SK-N-DZ (cell line): ENCODE results near the gene KCNQ2.

Source experiments
- DNase-seq: peaks from one replicate; pipeline ENCODE4 v3.0.0-alpha.2; 2015; ENCODE audit warnings: low spot score

Gene KCNQ2

GRCh38 chr20:63417738-63418120 lies 54.7 kb downstream of the KCNQ2 start:
- DNase-seq, result no peak

GRCh38 chr20:63417097-63417737 lies 55.2 kb downstream of the KCNQ2 start:
- DNase-seq, result no peak

DNA sequence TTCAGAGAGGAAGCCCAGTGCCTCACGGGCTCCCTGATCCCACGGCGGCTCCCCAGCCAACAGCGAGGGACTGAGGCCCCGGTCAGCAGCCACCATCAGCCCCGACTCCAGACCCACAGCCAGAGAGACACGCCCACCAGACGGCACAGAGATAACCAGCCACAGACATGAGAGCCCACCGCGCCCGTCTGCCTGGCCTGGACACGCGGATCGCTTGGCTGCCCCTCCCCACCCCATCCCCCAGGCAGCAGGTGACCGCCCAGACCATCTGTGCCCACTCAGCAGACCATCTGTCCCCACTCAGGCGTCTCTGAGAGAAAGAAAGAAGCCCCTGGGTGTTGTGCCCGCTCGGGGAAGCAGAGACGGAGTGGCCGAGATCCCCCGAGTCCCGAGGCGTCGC lies 55.8 kb downstream of the KCNQ2 start:
- DNase-seq, result peak; percentile 71

DNA sequence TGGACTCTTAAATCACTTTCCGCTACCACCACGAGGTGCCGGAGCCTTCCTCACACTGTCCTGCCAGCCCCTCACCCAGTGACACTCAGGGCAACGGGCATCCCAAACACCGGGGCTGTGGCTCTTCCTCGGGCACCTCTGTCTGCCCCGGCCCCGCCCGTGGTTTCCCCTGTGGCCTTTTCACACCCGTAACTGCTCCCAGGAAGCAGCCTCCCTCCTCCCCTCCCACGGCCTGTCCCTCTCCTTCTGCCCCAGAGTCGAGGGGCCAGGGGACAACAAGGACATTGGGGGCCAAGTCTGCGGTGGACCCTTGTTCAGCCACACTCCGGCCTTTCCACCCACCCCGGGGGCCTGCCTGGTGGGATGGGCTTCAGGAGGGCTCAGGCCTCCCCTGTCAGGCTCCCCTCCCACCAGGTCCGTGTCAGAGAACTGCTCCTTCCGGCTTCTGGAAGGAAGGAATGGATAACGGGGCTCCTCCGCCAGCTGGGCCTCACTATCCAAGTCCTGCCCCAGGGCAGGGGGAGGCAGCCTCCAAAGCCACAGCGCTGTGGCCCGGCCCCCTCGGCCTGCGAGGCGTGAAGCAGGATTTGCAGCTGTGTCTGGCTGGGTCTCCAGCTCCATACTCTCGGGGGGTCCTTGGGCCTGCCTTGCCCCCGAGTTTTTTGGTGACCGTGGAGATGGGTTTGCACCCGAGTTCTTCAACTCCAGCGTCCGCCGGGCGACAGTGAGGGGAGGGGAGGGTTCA lies 56.6 kb downstream of the KCNQ2 start:
- no peak for DNase-seq

DNA sequence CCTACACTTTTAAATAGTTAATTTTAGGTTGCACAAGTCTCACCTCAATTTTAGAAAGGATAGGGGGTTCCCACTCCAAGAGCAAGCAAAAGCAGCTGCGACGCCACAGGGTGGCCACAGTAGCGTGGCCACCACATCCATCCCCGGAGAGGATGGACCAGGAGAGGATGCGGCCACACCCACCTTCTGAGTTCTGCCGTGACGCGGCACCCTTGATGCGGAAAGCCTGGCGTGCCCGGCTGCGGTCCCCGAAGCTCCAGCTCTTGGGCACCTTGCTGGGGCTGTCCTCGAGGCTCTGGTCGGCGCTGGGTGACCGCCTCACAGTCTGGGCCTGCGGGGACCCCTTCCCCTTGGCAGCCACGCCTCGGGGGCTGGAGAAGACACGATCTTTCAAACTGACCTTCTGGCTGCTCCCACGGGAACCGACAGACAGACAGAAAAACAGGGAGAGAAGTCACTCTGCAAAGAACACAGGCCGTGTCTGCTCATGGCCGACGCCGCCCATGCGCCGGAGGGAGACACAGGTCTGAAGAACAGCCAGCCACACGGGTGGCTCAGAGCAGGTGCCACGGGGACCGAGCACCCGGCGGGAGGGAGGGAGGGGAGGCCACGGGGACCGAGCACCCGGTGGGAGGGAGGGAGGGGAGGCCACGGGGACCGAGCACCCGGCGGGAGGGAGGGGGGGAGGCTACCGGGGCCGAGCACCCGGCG lies 57.6 kb downstream of the KCNQ2 start:
- DNase-seq, result no peak

GRCh38 chr20:63413963-63414684 lies 58.3 kb downstream of the KCNQ2 start:
- no peak for DNase-seq

- DNase-seq, result no peak
Observed at GRCh38 chr20:63413323-63413722, 59.1 kb downstream of the KCNQ2 start.

GRCh38 chr20:63412889-63413288 lies 59.6 kb downstream of the KCNQ2 start:
- DNase-seq, result no peak

GRCh38 chr20:63411898-63412631 lies 60.4 kb downstream of the KCNQ2 start:
- DNase-seq, result no peak

GRCh38 chr20:63411151-63411897 lies 61.1 kb downstream of the KCNQ2 start:
- no peak for DNase-seq

- no peak for DNase-seq
Observed at GRCh38 chr20:63409834-63410435, 62.5 kb downstream of the KCNQ2 start.

DNA sequence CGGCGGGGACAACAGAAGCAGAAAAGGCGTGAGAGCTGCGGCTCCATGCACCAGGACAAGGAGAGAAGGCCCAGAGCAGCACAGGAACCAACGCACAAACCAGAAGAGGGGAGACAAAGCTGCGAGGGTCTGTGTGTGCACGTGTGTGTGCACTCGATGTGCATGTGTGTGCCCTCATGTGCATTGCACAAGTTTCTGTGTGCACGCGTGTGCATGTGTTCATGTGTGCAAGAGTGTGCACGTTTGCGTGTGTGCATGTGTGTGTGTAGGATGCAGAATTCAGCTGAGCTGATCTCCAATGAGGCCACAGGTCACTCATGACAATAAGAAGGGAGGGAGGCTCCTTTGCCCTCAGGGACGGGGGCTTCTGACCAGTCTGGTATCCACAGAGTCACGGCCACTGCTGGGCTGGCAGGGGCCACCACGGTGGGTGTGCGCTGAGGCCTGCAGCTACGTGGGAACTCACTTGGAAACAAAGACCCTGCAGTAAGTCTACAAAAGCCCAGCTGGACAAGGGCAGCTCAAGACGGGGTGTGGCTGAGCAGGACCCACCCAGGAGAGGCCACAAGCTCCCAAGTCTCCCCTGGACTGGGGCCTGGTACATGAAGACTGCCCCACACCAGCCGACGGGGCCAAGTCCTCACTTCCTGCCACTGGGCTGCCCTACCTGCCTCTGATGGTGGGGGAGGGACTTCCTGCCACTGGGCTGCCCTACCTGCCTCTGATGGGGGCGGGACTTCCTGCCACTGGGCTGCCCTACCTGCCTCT lies 63.2 kb downstream of the KCNQ2 start:
- DNase-seq, result no peak

DNA sequence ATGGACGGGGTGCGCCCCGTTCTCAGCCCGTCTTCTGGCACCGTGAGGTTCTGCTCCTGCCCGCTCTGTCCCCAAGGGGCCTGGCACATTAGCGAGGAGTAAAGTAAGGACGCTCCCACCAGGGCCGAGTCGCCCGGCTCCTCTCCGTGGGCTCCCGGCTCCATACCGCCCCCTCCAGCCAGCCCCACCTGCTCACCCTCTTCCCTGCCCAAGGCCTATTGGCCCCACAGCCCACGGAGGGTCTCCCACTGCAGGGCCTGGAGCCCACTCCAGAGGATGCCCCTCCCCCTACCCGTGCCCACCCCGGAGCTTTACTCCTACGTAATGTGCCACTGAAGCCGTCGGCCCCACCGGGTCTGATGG lies 63.8 kb downstream of the KCNQ2 start:
- DNase-seq, result no peak

GRCh38 chr20:63407928-63408683 lies 64.3 kb downstream of the KCNQ2 start:
- no peak for DNase-seq

DNA sequence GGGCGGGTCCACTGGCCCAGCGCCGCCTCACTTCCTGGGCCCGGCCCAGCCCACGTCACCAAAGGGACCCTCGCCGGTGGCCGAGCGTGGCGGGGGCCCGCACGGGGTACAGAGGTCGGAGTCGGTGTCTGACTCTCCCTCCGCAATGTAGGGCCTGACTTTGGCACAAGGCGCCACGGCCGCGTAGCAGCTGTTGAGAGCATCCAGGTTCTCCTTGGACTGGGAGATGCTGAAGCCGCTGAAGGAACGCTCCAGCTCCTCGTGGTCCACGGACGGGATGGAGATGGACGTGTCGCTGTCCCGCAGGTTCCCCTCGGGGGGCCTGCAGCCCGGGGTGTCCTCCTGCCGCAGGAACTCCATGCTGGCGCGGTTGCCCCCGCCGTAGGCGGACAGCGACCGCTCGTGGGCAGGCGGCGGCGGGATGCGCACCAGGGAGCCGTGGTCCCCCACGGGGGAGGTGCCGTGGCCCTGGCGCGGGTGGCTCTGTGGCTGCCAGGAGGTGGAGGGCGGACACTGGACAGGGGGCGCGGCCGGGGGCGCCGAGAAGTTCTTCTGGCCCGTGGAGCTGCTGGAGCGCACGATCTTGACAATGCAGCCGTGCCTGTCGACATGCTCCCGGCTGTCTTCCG lies 65.7 kb downstream of the KCNQ2 start:
- no peak for DNase-seq

DNA sequence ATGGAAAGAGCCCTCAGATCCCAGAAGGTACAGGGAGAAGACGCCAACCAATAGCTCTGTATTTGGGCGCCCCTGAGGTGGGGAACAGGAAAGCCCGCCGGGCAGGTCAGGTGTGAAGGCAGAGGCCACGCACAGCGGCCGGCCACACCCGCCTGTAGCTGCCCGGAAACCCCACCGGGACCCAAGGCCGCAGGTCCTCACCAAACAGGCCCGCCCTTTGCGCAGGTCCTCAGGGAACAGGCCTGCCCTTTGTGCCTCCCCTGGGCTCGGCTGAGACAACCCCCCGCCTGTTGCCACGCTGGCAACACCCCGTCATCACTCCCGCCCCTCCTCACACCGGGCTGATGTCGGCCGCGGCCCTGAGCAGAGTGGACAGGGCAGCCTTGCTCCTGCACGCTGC lies 66.4 kb downstream of the KCNQ2 start:
- DNase-seq, result no peak

DNA sequence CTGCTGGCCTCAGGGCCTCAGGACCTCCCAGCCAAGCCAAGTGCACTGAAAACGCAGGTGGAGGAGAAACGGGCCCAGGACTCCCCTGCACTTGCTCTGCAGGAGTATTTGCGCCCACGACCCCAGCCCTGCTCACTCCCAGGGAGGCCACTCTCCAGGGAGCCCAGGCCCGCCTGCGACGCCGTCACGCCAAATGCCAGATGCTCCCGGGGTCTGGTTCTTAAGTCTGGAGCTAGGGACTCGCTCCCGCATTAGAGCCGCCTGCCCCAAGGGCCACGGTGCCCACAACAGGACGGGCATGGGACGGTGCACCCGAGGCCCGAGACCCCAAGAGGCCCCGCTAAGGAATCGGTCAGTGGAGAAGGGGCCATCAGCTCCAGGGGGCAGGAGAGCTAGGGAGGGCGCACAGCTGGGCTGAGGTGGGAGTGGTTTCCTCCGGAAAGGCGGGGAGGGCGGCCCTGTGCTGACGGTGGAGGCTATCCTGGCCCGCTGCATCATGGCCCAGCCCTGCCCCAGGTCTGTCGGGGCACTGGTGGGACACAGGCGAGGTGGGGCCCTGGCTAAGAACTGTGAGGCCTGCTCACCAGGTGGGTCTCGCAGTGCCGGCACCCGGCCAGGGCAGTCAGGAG lies 67.2 kb downstream of the KCNQ2 start:
- DNase-seq, result peak; percentile 74
